IMR-90 (cell line): ENCODE data around the gene SLC26A2. TPM values are rescaled to one million over a fixed set of nuclear protein-coding genes. Genes with fewer than 3 reads are reported as not detected.

Source experiments
- ATAC-seq: fragments of 200-7000 bp; cut with Tn5 transposase; 2 replicates; pipeline ENCODE4 v1.9.1; 2020; ENCODE audit warnings: low read depth, mild to moderate bottlenecking, moderate library complexity
- BruUV-seq: library from RNA; stranded (reverse); fragments of 400-500 nt; replicated peaks from 2 replicates; lab custom pipeline; 2021; lab: Mats Ljungman, UMichigan
- CTCF ChIA-PET: fragments of 300-600 bp; formaldehyde crosslinking; extraction: SDS; loops from one replicate; lab custom pipeline; 2021; ENCODE audit warnings: antibody characterized with exemption; lab: Yijun Ruan, JAX
- POLR2A ChIA-PET: fragments of 300-600 bp; sonication (Branson Sonifier 250); formaldehyde crosslinking; loops from one replicate; lab custom pipeline; 2022; ENCODE audit warnings: antibody characterized with exemption; ENCODE audit not compliant: unreplicated experiment; lab: Charles Lee
- DNase-seq: peaks from one replicate; pipeline ENCODE4 v3.0.0; 2013
- H2AFZ ChIP-seq: replicated peaks from 2 replicates; pipeline ENCODE3; 2013; ENCODE audit warnings: low read length, mild to moderate bottlenecking; ENCODE audit not compliant: poor library complexity
- H2AK5ac ChIP-seq: 2 replicates; pipeline ENCODE4 v1.6.1; 2013; ENCODE audit warnings: low read depth, low read length, inconsistent platforms
- H2AK9ac ChIP-seq: replicated peaks from 2 replicates; pipeline ENCODE3; 2013; ENCODE audit warnings: mild to moderate bottlenecking, low read depth, low read length, moderate library complexity; ENCODE audit not compliant: poor library complexity
- H2BK120ac ChIP-seq: 2 replicates; pipeline ENCODE4 v1.6.1; 2013; ENCODE audit warnings: low read depth, low read length, inconsistent platforms
- H2BK15ac ChIP-seq: 3 replicates; pipeline ENCODE4 v1.6.1; 2013; ENCODE audit warnings: low read depth, low read length, inconsistent platforms
- H2BK20ac ChIP-seq: 2 replicates; pipeline ENCODE4 v1.6.1; 2013; ENCODE audit warnings: low read depth, mild to moderate bottlenecking, inconsistent platforms, low read length, moderate library complexity
- H2BK5ac ChIP-seq: 2 replicates; pipeline ENCODE4 v1.6.1; 2013; ENCODE audit warnings: mild to moderate bottlenecking, low read depth, low read length, inconsistent platforms; ENCODE audit not compliant: poor library complexity, severe bottlenecking
- H3K14ac ChIP-seq: replicated peaks from 2 replicates; pipeline ENCODE4 v1.6.1; 2013; ENCODE audit warnings: low read depth, low read length, inconsistent platforms
- H3K18ac ChIP-seq: 2 replicates; pipeline ENCODE4 v1.6.1; 2013; ENCODE audit warnings: low read depth, low read length, control low read depth
- H3K23ac ChIP-seq: 2 replicates; pipeline ENCODE4 v1.6.1; 2013; ENCODE audit warnings: low read depth, low read length, inconsistent platforms
- H3K27ac ChIP-seq: 2 replicates; pipeline ENCODE4 v1.5.1; 2013; ENCODE audit warnings: mild to moderate bottlenecking, control low read depth, low read length; ENCODE audit not compliant: insufficient read depth
- H3K27me3 ChIP-seq: 2 replicates; pipeline ENCODE4 v1.6.1; 2013; ENCODE audit warnings: low read length; ENCODE audit not compliant: control insufficient read depth, insufficient read depth
- H3K36me3 ChIP-seq: 2 replicates; pipeline ENCODE4 v1.6.1; 2013; ENCODE audit warnings: low read length, mixed read lengths; ENCODE audit not compliant: control insufficient read depth, insufficient read depth
- H3K4ac ChIP-seq: 2 replicates; pipeline ENCODE4 v1.6.1; 2013; ENCODE audit warnings: low read depth, low read length, inconsistent platforms
- H3K4me1 ChIP-seq: 2 replicates; pipeline ENCODE4 v1.6.1; 2013; ENCODE audit warnings: low read length, mixed read lengths; ENCODE audit not compliant: control insufficient read depth, insufficient read depth
- H3K4me2 ChIP-seq: 2 replicates; pipeline ENCODE4 v1.6.1; 2013; ENCODE audit warnings: low read depth, mild to moderate bottlenecking, control low read depth, low read length, moderate library complexity
- H3K4me3 ChIP-seq: 2 replicates; pipeline ENCODE4 v1.5.1; 2013; ENCODE audit warnings: low read depth, mild to moderate bottlenecking, control low read depth, low read length, moderate library complexity; ENCODE audit not compliant: insufficient read depth
- H3K56ac ChIP-seq: 2 replicates; pipeline ENCODE4 v1.6.1; 2013; ENCODE audit warnings: low read length, inconsistent platforms; ENCODE audit not compliant: insufficient read depth; ENCODE audit errors: extremely low read depth
- H3K79me1 ChIP-seq, 2 experiments: 2 replicates each; pipeline ENCODE4 v1.6.1; 2013; ENCODE audit warnings: low read length in 2 of 2, inconsistent platforms in 1 of 2, low read depth in 1 of 2
- H3K9ac ChIP-seq: 2 replicates; pipeline ENCODE4 v1.6.1; 2013; ENCODE audit warnings: low read depth, low read length, control low read depth
- H3K9me1 ChIP-seq: 2 replicates; pipeline ENCODE4 v1.6.1; 2013; ENCODE audit warnings: low read length, inconsistent platforms; ENCODE audit not compliant: insufficient read depth
- H3K9me3 ChIP-seq: 2 replicates; pipeline ENCODE4 v1.6.1; 2013; ENCODE audit warnings: low read length; ENCODE audit not compliant: control insufficient read depth, insufficient read depth
- H4K20me1 ChIP-seq: 2 replicates; pipeline ENCODE4 v1.6.1; 2013; ENCODE audit warnings: low read length, inconsistent platforms; ENCODE audit not compliant: insufficient read depth
- H4K5ac ChIP-seq: 2 replicates; pipeline ENCODE4 v1.6.1; 2013; ENCODE audit warnings: mild to moderate bottlenecking, low read depth, low read length, control low read depth
- H4K8ac ChIP-seq, 2 experiments: 2 replicates each; pipeline ENCODE4 v1.6.1; 2013; ENCODE audit warnings: low read depth in 2 of 2, low read length in 2 of 2, control low read depth in 1 of 2, inconsistent platforms in 1 of 2
- H4K91ac ChIP-seq: 2 replicates; pipeline ENCODE4 v1.6.1; 2013; ENCODE audit warnings: low read depth, low read length, inconsistent platforms; ENCODE audit not compliant: insufficient read depth
- CEBPB ChIP-seq: IDR thresholded peaks from 2 replicates; pipeline ENCODE4 v1.6.1; 2012; ENCODE audit warnings: low read depth, low read length, improper control_type of control experiment
- CHD1 ChIP-seq: IDR thresholded peaks from 2 replicates; pipeline ENCODE4 v1.6.1; 2012; ENCODE audit warnings: low read depth, low read length, improper control_type of control experiment
- FOS ChIP-seq: fragments of 150-350 bp; IDR thresholded peaks from 2 replicates; pipeline ENCODE4 v1.6.1; 2016; ENCODE audit warnings: low read depth, low read length
- MAFK ChIP-seq: IDR thresholded peaks from 2 replicates; pipeline ENCODE4 v1.6.1; 2012; ENCODE audit warnings: low read depth, low read length, improper control_type of control experiment
- MXI1 ChIP-seq: IDR thresholded peaks from 2 replicates; pipeline ENCODE4 v1.6.1; 2012; ENCODE audit warnings: low read depth, mild to moderate bottlenecking, low read length, moderate library complexity, borderline replicate concordance
- NFE2L2 ChIP-seq: fragments of 150-350 bp; IDR thresholded peaks from 2 replicates; pipeline ENCODE4 v1.6.1; 2016; ENCODE audit warnings: low read depth, mild to moderate bottlenecking, low read length
- POLR2A ChIP-seq: IDR thresholded peaks from 2 replicates; pipeline ENCODE4 v1.6.1; 2012; ENCODE audit warnings: mild to moderate bottlenecking, low read depth, low read length
- RAD21 ChIP-seq: IDR thresholded peaks from 2 replicates; pipeline ENCODE4 v1.6.1; 2012; ENCODE audit warnings: low read length, improper control_type of control experiment
- RCOR1 ChIP-seq: IDR thresholded peaks from 2 replicates; pipeline ENCODE4 v1.6.1; 2012; ENCODE audit warnings: mild to moderate bottlenecking, low read length, improper control_type of control experiment; ENCODE audit not compliant: insufficient replicate concordance
- RFX5 ChIP-seq: IDR thresholded peaks from 2 replicates; pipeline ENCODE4 v1.8.0; 2012; ENCODE audit warnings: low read depth, mild to moderate bottlenecking, low read length, moderate library complexity
- SMC3 ChIP-seq: fragments of 150-350 bp; IDR thresholded peaks from 2 replicates; pipeline ENCODE4 v1.6.1; 2016; ENCODE audit warnings: low read depth, mild to moderate bottlenecking, antibody characterized with exemption, low read length, moderate library complexity
- USF2 ChIP-seq: fragments of 150-350 bp; IDR thresholded peaks from 2 replicates; pipeline ENCODE4 v1.6.1; 2017; ENCODE audit warnings: mild to moderate bottlenecking, antibody characterized with exemption, low read length, low read depth
- WGBS, 2 experiments: methylation state at CpG; one replicate each; pipeline versions ENCODE4 v1.1.5 to v1.1.7; 2013; ENCODE audit warnings: missing lambda C conversion rate in 2 of 2; ENCODE audit not compliant: insufficient read length in 1 of 2; ENCODE audit errors: extremely low coverage in 2 of 2; 5-methylcytosine and 5-hydroxymethylcytosine counted together
- dilution Hi-C: fragments of 300-500 bp; cut with HindIII; formaldehyde crosslinking; loops from one replicate; pipeline ENCODE4 v1.14.3; 2018; ENCODE audit warnings: low sequenced_read_pairs; ENCODE audit not compliant: unreplicated experiment
- in situ Hi-C: fragments of 300-500 bp; cut with MboI; formaldehyde crosslinking; loops from 3 replicates; pipeline ENCODE4 v1.14.3; 2019; ENCODE audit warnings: low sequenced_read_pairs, inconsistent platforms, mixed read lengths
- intact Hi-C: fragments of 100-400 bp; cut with micrococcal nuclease; formaldehyde crosslinking; loops from 2 replicates; pipeline ENCODE4 v1.10.0; 2022
- polyA plus RNA-seq, 3 experiments: library from polyadenylated mRNA; depleted of rRNA; stranded (reverse); fragments of >200 nt; gene quantifications; 2 replicates each; pipeline ENCODE4 v1.2.3, GENCODE V29; 2012; ENCODE audit warnings: low replicate concordance in 1 of 3
- total RNA-seq: library from RNA; depleted of rRNA; stranded (reverse); fragments of >200 nt; gene quantifications from 2 replicates; pipeline ENCODE4 v1.2.3, GENCODE V29; 2012
- TF ChIP-seq, protein P1 (sequence below): conservative IDR thresholded peaks from 2 replicates; pipeline ENCODE4 v1.5.1; 2012; ENCODE audit warnings: mild to moderate bottlenecking, low read depth, low read length, improper control_type of control experiment
- TF ChIP-seq, protein P2 (sequence below): fragments of 150-350 bp; IDR thresholded peaks from 2 replicates; pipeline ENCODE4 v1.6.1; 2016; ENCODE audit warnings: low read depth, mild to moderate bottlenecking, low read length, moderate library complexity, borderline replicate concordance

The SLC26A2 gene
- total and polyA plus RNA-seq, 2 of the 4 experiments (the other 2 are of a cell fraction), result 2.2 to 9.9 TPM

DNA sequence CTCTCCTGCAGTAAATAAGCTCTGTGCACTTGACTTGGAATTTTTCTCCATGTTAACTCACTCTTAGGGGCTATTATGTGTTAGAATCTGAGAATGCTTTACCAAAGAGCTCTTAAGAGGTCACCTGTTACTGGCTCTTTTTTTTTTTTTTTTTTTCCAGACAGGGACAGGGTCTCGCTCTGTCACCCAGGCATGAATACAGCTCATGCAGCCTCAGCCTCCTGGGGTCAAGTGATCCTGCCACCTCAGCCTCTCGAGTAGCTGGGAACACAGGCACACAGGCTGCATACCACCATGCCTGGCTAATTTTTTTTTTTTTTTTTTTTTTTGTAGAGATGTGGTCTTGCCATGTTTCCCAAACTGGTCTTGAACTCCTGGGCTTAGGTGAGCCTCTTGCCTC lies 62.1 kb downstream of the SLC26A2 start:
- CTCF ChIA-PET, result interaction anchor here (1.7 kb wide), 1 partner anchor 18 kb away, joined by 3 read pairs; no protein-coding TSS in a partner anchor
- in situ Hi-C loops, result no loop called here
- Histone ChIP-seq H4K91ac (no peak overlapping the region), H3K4ac (peak overlapping the region; percentile 65; the same call in 1 of the 2 replicates), H2AFZ (no peak overlapping the region), H3K36me3 (peaks cover 31% of the 10 kb centered on the region), H3K23ac (peak overlapping the region; percentile 75; the same call in 1 of the 2 replicates), H4K20me1 (no peaks in the 10 kb centered on the region), H3K79me1 (peaks cover 31 to 54% of the 10 kb centered on the region in 2 experiments), H2BK120ac (peak overlapping the region; percentile 53; the same call in 1 of the 2 replicates), H4K5ac (no peak overlapping the region), H3K9me3 (no peaks in the 10 kb centered on the region), H3K56ac (no peak overlapping the region), H3K14ac (peak overlapping the region; percentile 64; the same call in 1 of the 2 replicates), H2BK5ac (peak overlapping the region; percentile 17), H2BK15ac (no peak overlapping the region), H3K4me2 (peak overlapping the region; percentile 47; the same call in 1 of the 2 replicates), H3K18ac (no peak overlapping the region; the same call in 1 of the 2 replicates), H2BK20ac (peak overlapping the region; percentile 47; the same call in 1 of the 2 replicates), H3K4me3 (no peak overlapping the region), H2AK5ac (peak overlapping the region; percentile 66; the same call in 1 of the 2 replicates), H3K27ac (no peak overlapping the region), H3K9ac (no peak overlapping the region), H2AK9ac (no peak overlapping the region), H3K9me1 (peaks cover 7% of the 10 kb centered on the region), H3K4me1 (peaks cover 12% of the 10 kb centered on the region), H4K8ac (peak overlapping the region in 1 of 2 experiments; percentile 50; a peak in 1 of 4 replicates), H3K27me3 (no peaks in the 10 kb centered on the region)
- intact Hi-C loops, result no loop called here
- no CpG with 5 or more reads among the region's 2 CpGs for WGBS, 2 experiments
- POLR2A ChIA-PET, result no interaction called here
- ATAC-seq (no peak), DNase-seq (no peak)
- no TSS peak for BruUV-seq
- dilution Hi-C loops, result no loop called here
- TF ChIP-seq RCOR1, result no peak
- no peak for TF ChIP-seq NFE2L2
- TF ChIP-seq MAFK, result no peak
- no peak for TF ChIP-seq USF2
- no peak for TF ChIP-seq CHD1
- TF ChIP-seq, protein P1, sequence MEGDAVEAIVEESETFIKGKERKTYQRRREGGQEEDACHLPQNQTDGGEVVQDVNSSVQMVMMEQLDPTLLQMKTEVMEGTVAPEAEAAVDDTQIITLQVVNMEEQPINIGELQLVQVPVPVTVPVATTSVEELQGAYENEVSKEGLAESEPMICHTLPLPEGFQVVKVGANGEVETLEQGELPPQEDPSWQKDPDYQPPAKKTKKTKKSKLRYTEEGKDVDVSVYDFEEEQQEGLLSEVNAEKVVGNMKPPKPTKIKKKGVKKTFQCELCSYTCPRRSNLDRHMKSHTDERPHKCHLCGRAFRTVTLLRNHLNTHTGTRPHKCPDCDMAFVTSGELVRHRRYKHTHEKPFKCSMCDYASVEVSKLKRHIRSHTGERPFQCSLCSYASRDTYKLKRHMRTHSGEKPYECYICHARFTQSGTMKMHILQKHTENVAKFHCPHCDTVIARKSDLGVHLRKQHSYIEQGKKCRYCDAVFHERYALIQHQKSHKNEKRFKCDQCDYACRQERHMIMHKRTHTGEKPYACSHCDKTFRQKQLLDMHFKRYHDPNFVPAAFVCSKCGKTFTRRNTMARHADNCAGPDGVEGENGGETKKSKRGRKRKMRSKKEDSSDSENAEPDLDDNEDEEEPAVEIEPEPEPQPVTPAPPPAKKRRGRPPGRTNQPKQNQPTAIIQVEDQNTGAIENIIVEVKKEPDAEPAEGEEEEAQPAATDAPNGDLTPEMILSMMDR, result no peak
- no peak for TF ChIP-seq RFX5
- TF ChIP-seq RAD21, result no peak
- TF ChIP-seq, protein P2, sequence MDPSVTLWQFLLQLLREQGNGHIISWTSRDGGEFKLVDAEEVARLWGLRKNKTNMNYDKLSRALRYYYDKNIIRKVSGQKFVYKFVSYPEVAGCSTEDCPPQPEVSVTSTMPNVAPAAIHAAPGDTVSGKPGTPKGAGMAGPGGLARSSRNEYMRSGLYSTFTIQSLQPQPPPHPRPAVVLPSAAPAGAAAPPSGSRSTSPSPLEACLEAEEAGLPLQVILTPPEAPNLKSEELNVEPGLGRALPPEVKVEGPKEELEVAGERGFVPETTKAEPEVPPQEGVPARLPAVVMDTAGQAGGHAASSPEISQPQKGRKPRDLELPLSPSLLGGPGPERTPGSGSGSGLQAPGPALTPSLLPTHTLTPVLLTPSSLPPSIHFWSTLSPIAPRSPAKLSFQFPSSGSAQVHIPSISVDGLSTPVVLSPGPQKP, result no peak
- TF ChIP-seq MXI1, result no peak
- TF ChIP-seq SMC3, result no peak
- TF ChIP-seq POLR2A, result no peak
- no peak for TF ChIP-seq FOS
- TF ChIP-seq CEBPB, result no peak
